SKM-1 treated with dmso at 0.1 percent for 144 hours (cell line): ENCODE results near the gene C2orf69.

Experiments used
- DNase-seq: peaks from one replicate; lab custom pipeline; 2025; ENCODE audit not compliant: unreplicated experiment; lab: John Stamatoyannopoulos, UW

The C2orf69 gene, protein sequence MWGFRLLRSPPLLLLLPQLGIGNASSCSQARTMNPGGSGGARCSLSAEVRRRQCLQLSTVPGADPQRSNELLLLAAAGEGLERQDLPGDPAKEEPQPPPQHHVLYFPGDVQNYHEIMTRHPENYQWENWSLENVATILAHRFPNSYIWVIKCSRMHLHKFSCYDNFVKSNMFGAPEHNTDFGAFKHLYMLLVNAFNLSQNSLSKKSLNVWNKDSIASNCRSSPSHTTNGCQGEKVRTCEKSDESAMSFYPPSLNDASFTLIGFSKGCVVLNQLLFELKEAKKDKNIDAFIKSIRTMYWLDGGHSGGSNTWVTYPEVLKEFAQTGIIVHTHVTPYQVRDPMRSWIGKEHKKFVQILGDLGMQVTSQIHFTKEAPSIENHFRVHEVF

DNA sequence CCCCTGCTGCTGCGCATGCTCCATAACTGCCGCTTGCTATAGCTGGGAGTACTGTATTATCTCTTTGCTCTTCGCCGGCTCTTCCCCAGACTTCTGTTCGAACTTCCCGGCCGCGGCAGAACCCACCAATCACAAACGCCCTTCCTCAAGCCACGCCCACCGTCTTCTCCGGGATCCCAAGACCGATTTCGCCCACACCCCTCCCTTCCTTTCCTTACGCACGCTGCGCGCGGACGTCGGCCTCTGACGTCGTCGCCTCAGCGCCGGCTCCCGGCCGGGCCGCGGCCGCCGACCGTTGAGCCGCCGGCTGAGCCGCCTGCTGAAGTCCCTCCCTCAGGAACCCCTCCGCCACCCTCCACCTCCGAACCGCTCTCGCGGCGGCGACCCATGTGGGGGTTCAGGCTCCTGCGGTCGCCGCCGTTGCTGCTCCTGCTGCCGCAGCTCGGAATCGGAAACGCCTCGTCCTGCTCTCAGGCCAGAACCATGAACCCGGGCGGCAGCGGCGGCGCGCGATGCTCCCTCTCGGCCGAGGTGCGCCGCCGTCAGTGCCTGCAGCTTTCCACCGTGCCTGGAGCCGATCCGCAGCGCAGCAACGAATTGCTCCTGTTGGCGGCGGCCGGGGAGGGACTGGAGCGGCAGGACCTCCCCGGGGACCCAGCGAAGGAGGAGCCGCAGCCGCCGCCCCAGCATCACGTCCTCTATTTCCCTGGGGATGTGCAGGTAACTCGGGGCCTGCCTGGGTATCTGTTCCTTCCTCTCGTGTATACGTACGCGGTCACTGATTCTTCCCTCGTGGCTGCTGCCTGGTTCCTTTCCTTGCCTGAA, at the start of gene C2orf69:
Gene C2orf69 (plus strand): TSS at position 242 of the 825 bp plus-strand sequence. CDS start 146 bp downstream, at position 388.
- DNase-seq, result peak; percentile 99

DNA sequence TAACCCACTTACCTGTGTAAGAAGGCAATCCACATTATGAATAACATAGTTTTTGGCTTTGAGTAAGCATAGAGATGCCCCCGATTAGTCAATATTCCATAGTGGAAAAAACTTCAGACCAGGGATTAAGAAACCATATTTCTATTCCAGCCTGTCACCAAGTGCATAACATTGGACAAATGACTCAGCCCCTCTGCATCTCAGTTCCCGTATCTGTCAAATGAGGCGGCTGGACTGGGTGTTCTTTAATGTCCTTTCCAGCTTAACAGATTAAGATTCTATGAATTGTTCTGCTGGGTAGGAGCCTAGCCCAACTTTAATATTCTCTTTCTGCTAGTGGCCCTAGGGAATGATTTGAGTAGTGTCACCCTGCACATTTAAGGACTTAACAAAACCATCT, 48.3 kb upstream of the C2orf69 start:
- DNase-seq, result no peak

DNA sequence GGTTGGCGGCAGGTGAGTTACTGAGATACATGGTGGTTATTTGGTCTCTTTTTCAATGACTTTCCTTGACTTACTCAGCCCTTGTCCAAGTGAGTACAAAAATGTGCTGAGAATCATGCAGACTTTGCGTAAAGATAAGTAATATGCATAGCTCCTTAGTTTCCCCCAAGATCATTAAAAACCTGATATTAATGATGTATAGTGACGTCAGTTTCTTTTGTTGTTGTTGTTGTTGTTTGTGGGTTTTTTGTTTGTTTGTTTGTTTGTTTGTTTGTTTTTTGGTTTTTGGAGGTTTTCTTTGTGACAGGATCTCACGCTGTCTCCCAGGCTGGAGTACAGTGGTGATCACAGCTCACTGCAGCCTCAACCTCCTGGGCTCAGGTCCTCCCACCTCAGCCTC, 45.2 kb upstream of the C2orf69 start:
- no peak for DNase-seq

DNA sequence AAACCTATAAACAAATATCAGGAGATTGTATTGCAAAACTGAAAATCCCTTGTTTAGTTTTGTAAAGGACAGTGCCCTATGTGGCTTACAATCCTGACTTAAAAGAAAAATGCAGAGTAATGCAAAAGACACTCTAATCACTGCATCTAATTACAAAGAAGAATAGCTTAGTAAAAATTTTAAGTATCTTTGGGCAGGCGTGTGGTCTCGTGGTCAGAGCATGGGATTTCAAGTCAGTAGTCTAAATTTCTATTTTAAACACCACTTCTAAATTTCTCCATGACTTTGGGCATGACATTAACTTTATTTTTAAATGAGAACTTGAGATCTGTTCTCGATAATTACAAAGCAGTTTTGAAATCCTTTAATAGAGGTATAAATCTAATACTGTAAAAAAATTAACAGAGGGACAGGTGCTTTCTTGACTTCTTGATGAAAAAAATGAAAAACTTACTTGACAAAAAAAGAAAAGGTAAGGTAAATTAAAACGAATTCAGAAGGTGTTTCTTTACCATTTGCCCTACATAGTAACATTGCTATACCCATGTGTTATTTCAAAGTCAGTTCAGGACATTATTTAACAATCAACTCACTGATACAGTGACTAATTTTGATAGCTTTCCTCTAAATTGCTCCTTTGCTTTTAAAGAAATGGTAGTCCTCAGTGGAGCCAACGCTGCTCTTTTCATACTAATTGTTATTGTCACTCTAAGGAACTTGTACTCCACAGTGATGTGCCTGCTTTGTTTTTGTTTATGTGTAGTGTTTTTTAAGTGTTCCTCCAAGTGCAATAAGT, 42.5 kb upstream of the C2orf69 start:
- DNase-seq, result no peak

DNA sequence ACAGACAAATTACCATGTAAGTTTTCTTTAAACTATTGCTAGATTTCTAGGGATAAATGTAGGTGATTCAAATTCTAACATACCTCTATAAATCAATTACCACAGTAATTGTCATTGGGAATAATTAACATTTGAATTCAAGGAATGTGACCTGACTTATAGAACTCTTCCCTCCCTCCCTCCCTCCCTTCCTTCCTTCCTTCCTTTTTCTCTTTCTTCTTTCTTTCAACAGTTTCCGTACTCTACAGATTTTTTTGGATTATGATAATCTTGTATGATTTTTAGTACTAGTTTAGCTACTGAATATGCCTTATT, 41.9 kb upstream of the C2orf69 start:
- DNase-seq, result no peak

DNA sequence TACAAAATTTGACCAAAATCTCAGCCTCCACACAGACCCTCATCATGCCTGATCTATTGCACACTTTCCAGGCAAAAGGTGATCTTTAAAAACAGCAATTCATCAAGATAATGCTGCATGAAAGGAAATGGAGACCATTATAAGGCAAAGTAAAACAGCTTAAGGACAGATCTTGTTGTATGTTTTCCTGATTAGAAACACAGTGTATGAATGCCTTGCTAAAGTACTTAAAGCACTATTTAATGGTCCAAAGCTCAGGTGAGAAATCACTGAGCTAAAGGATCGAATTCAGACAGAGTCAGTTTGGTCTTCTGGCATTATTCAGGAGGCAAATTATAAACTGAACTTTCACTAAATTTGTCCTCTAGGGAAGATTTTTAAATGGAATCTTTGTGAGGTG, 41.4 kb upstream of the C2orf69 start:
- no peak for DNase-seq

DNA sequence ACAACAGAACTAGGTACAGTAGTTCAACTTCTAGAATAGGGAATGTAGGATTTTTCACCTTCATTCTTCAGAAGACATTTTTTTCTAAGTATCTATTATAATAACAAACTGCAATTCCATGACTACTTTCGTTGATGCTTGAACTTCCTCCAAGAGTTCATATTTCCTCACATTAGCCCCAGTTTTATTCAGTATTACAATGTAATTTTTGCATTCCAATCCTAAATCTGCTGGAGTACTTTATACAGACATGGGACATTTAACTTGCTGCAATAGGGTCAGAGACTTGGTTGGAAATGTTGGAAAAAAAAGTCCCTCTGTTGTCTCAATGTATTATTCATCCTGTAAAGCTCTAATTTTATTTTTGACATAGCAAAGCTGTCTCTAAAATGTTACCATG, 40.5 kb upstream of the C2orf69 start:
- DNase-seq, result no peak

DNA sequence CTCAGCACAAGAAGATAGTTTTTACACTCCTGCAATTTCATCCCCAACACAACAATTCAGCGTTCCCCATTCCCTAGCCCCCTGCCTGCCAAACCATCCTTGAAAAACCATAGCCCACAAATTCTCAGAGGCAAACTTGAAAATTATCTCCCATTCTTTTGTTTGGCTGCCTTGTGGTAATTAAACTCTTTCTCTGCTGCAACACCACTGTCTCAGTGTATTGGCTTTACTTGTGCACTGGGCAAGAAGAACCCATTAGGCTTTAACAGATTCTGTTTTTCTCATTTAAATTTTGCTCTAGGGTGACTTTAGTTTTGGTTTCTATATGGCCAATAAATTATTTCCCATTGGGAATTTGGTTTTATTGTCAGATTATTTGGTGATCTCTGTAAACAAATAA, 36.9 kb upstream of the C2orf69 start:
- no peak for DNase-seq

DNA sequence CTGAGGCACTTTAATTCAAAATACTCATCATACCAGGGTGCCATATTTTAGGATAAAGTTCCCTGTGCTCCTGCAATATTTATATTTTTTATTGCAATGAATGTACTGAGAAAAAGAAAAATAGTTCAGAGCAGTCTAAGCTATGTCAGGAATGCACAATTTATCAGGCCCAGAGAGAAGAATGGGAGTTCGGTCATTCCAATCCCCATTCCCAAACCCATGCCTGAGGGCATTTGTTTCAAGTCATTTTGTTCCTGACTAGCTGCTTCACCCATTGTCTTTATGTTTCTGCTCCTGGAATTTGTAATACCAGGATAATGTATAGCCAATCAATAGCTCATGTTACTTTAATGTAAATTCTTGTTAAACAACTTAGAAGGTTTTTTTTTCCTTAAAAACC, 35.7 kb upstream of the C2orf69 start:
- no peak for DNase-seq

DNA sequence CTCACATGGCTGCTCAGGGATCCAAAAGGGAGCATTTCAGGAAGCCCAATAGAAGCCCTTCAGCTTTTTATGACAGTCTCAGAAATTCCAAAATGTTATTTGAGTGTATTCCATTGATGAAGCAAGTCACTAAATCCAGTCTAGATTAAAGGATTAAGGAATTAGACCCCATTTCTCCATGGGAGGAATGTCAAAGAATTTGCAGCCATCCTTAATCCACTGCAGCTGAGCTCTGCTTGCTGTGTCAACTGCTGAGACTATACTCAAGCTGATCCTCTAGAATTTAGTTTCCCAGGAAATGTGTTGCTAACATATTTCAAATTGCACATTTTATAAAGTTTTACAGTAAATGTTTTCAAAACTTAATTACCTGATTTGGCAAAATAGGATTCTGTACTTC, 28.4 kb upstream of the C2orf69 start:
- no peak for DNase-seq

DNA sequence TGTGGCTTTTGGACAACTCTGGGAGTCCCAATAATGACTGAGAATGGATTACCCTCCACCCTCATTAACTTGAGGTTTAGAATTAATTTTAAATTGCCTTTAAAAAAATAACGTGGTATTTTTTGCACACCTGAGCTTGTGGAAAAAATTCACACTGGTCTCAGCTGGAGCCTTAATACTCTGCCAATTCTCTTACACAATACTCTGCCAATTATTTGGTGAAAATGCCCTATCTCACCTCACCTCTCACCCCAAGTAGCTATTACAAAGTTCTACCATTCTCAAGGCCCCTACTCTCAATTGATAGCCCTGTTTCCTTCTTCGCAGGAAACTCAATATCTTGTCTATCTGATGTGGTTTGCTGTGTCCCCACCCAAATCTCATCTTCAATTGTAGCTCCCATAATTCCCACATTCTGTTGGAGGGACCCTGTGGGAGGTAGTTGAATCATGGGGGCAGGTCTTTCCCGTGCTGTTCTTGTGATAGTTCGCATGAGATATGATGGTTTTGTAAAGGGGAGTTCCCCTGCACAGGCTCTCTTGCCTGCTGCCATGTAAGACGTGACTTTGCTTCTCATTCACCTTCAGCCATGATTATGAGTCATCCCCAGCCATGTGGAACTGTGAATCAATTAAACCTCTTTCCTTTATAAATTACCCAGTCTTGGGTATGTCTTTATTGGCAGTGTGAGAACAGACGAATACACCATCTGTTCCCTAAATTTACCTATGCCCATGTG, 27.4 kb upstream of the C2orf69 start:
- DNase-seq, result no peak

DNA sequence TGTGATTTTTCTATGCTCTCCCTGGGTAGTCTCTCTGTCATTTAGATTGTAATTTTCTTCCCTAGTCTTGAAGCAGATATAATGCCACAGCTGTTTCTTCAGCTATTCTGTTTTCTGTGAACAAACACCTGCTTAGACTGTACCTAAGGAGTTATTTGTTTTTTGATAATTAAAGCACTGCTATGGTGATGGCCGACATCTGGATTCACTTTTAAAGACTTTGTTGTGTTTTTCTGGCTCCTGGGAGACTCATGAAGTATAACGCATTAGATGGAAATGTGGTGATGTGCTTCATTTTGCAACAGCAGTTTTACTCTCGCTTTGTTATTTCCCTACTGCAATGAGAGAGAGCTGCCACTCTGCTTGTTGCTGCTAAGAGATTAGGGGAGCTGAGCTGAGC, 15.7 kb upstream of the C2orf69 start:
- no peak for DNase-seq

DNA sequence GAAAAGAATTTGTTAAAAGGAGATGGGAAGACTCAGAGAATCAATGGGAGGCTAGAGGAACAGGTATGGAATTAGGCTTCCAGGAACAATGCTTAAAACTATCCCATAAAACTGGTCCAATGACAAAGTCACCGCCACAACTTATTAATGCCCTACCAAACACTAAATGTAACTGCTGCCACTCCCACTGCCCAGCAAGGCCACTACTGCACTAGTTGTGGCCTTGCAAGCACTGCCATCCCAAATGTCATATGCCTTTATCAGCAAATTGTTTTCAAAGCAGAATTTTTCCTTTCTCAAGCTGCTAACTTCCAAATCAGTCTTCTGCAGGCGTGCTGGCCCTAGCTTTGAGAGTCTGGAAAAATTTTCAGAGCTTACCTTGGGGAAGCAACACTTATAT, 14.5 kb upstream of the C2orf69 start:
- DNase-seq, result no peak

DNA sequence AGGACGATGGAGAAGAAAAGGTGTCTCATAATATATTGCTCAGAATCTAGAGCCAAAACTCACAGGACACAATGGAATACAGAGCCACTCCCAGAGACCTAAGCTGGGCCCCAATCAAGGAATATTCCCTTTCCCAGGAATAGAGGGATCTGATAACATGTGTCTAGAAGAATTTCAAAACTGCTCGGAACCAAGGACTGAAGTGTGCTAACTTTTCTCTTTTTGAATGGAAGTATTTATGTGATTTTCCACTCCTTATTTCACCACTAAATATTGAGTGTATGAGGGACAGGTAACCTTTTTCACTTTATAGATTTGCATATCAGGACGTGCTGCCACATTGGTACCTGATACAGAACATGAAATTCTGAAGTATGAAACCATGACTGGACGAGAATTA, 9.2 kb upstream of the C2orf69 start:
- no peak for DNase-seq

DNA sequence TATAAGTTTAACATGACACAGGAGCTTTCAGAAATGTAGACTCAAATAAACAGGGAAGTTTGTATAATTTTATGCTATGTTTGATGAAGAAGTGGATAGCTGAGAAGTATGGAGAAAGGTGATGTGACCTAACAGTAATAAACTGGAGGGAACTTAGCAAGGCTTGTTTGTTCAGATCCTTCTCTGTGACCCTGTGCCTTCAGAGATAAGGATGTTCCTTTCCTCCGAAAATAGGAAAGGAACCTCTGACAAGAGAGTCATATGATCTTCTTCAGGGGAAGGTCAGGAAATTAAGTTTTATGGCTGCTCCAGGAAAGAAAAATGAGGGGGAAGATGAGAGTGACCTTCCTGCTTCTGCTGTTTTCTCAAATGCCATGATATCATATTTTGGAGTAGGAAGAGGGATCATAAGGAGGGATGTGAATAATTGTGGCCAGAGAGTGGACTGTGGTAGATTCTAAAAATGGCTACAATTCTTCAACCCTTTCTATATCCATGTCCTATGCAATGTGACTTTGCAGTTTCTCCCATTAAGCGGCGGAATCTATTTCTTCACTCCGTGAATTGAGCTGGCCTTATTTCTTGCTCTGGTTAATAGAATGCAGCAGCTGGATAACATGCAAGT, 8.5 kb upstream of the C2orf69 start:
- DNase-seq, result no peak

DNA sequence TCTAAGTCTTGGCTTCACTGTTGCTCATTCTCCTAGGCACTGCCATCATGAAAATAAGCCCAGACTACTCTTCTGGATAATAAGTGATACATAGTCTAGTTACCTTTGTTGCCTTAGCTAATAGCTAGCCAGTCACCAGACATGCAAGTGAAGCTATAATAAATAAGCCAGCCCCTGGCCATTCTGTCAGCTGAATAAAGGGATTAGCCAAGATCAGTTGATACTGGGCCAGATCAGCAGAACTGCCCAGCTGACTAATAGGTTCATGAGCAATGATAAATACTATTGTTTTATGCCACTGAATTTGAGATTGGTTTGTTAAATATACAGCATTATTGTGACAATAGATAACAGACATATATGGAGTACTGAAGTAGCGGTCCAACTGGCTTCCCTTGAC, 8.0 kb upstream of the C2orf69 start:
- no peak for DNase-seq

DNA sequence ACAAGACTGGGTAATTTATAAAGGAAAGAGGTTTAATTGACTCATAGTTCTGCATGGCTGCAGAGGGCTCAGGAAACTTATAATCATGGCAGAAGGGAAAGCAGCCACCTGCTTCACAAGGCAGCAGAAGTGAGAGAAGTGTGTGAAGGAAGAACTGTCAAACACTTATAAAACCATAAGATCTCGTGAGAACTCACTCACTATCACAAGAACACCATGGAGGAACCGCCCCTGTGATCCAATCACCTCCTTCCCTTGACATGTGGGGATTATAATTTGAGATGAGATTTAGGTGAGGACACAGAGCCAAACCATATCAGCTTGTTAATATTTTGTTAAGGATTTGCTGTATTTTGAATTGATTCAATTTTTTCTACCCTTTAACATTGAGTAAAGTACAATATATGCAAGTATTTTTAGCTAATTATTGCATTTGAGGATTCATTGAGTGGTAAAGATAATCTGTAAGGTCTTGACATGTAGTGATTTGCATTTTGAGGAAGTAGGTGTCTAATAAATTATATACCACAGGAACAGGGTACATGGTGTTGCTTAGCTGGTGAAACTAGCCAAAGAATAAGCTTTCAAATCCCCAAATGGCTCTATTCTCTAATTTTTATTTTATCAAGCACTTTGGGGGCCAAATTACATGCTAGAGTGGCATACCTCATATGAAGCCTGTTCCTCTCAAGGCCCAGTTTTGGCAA, 3.9 kb upstream of the C2orf69 start:
- DNase-seq, result no peak

DNA sequence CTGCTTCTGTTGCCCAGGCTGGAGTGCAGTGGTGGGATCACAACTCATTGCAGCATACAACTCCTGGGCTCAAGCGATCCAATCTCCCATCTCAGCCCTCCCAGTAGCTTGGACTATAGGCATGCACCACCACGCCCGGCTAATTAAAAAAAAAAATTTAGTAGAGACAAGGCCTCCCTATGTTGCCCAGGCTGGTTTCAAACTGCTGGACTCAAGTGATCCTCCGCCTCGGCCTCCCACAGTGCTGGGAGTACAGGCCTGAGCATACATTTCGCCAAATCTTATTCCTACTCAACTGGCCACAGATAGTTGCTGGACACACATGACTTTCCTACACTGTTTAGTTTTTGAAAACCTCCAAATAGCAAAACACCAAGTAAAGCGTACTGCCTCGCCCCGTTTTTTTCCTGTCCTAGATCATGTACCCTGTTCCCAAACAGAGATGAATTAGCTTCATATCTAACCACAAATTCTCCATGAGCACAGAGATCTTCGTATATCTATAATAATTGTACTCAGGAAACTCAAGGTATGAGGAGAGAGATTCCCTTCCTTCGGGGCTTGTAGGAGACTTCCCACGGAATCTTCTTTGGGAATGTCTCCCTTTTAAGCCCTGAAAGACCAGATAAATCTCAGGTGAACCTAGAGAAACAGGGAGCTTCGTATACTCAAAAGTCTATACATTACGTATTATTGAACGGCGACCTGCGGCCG, 598 bp upstream of the C2orf69 start:
- no peak for DNase-seq

DNA sequence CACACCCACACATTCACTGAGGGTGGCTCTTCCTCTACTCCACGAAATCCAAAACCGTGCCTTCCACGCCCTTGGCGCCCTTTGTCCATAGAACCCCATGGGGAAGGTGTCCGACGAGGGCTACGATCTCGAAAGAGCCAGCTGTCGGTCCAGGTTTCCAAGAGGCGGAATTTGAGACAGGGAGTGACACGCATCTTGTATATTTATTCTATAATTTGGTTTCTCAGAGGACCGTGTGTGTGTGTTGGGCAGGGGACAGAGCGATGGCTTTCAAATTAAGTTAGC, 726 bp downstream of the C2orf69 start:
- DNase-seq, result no peak
